HepG2 (cell line): ENCODE data around the gene PTRHD1.

ENCODE experiments used
- CHD2 ChIP-seq: IDR thresholded peaks from 2 replicates; pipeline ENCODE4 v1.6.1; 2011; ENCODE audit warnings: low read depth, low read length, improper control_type of control experiment
- CTCF ChIP-seq: sonication (generic); formaldehyde crosslinking; IDR thresholded peaks from 2 replicates; pipeline ENCODE4 v1.5.0; 2020; ENCODE audit warnings: mild to moderate bottlenecking, missing genetic modification reagents, moderate library complexity
- ESRRA ChIP-seq: sonication (generic); formaldehyde crosslinking; IDR thresholded peaks from 2 replicates; pipeline ENCODE4 v1.5.1; 2020; ENCODE audit warnings: mild to moderate bottlenecking, low read depth, missing genetic modification reagents
- HNF4A ChIP-seq: sonication (generic); formaldehyde crosslinking; IDR thresholded peaks from 2 replicates; pipeline ENCODE4 v1.4.0; 2020; ENCODE audit warnings: missing genetic modification reagents
- MAFG ChIP-seq: sonication (generic); formaldehyde crosslinking; IDR thresholded peaks from 2 replicates; pipeline ENCODE4 v1.5.1; 2020; ENCODE audit warnings: mild to moderate bottlenecking, missing genetic modification reagents
- NR2F6 ChIP-seq, 2 experiments: IDR thresholded peaks; 2 replicates each; pipeline ENCODE4 v1.6.1; 2016; ENCODE audit warnings: antibody characterized with exemption in 1 of 2, mild to moderate bottlenecking in 1 of 2
- TCF7 ChIP-seq: sonication (generic); IDR thresholded peaks from 2 replicates; pipeline ENCODE4 v1.6.1; 2016; ENCODE audit warnings: antibody characterized with exemption, low read depth
- TP53 ChIP-seq: sonication (generic); formaldehyde crosslinking; conservative IDR thresholded peaks from 2 replicates; pipeline ENCODE4 v1.4.0; 2020; ENCODE audit warnings: missing genetic modification reagents
- ZNF121 ChIP-seq: sonication (generic); formaldehyde crosslinking; IDR thresholded peaks from 2 replicates; pipeline ENCODE4 v1.5.0; 2020; ENCODE audit warnings: mild to moderate bottlenecking, missing genetic modification reagents
- ZNF768 ChIP-seq: sonication (generic); formaldehyde crosslinking; IDR thresholded peaks from 2 replicates; pipeline ENCODE4 v1.4.0; 2020; ENCODE audit warnings: missing genetic modification reagents
- ZNF775 ChIP-seq: sonication (generic); formaldehyde crosslinking; IDR thresholded peaks from 2 replicates; pipeline ENCODE4 v1.4.0; 2020; ENCODE audit warnings: missing genetic modification reagents, mild to moderate bottlenecking, moderate library complexity, borderline replicate concordance
- TF ChIP-seq, protein P1 (sequence below): sonication (generic); formaldehyde crosslinking; IDR thresholded peaks from 2 replicates; pipeline ENCODE4 v1.8.0; 2022; ENCODE audit warnings: missing genetic modification reagents, mild to moderate bottlenecking, borderline replicate concordance

DNA sequence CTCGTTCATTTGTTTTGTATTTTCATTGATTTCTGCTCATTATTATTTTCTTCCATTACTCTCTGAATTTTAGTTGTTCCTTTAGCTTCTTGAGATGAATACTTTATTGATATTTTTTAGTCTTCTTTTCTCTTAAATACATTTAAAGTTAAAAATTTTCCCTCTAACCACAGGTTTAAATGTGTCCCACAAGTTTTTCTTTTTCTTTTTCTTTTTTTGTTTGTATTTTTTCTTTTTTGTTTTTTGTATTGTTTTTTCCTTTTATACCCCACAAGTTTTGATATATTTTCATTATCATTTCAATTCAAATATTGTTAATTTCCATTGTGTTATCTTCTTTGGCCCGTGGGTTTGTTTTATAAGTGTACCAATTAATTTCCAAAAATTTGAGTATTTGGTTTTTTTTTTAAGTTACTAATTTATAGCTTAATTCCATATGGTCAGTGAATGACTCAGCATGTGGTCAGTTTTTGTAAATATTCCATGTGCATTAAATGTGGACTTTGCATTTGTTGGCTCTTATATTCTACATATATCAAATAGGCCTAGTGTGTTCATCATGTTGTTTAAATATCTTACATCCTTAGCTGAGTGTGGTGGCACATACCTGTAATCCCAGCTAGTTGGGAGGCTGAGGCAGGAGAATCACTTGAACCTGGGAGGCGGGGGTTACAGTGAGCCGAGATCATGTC lies 16.3 kb upstream of the PTRHD1 start:
- TF ChIP-seq HNF4A (CRISPR knock-in tag) (no peak), MAFG (CRISPR knock-in tag) (no peak), ZNF775 (CRISPR knock-in tag) (no peak), ZNF768 (CRISPR knock-in tag) (no peak), CTCF (CRISPR knock-in tag) (no peak), TP53 (CRISPR knock-in tag) (no peak), TCF7 (no peak), ESRRA (CRISPR knock-in tag) (no peak), ZNF121 (CRISPR knock-in tag) (no peak), CHD2 (no peak), NR2F6 (IDR thresholded peaks at IDR 0.05) (no peak), NR2F6 (CRISPR knock-in tag; IDR thresholded peaks at IDR 0.05) (no peak)
- TF ChIP-seq, protein P1, sequence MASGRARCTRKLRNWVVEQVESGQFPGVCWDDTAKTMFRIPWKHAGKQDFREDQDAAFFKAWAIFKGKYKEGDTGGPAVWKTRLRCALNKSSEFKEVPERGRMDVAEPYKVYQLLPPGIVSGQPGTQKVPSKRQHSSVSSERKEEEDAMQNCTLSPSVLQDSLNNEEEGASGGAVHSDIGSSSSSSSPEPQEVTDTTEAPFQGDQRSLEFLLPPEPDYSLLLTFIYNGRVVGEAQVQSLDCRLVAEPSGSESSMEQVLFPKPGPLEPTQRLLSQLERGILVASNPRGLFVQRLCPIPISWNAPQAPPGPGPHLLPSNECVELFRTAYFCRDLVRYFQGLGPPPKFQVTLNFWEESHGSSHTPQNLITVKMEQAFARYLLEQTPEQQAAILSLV (CRISPR knock-in tag), result no peak
